MCF 10A (cell line): ENCODE results near the gene KLHL17. TPM values are rescaled to one million over a fixed set of nuclear protein-coding genes. Genes with fewer than 3 reads are reported as not detected.

ENCODE experiments used
- BruUV-seq: library from RNA; stranded (reverse); fragments of 400-500 nt; replicated peaks from 2 replicates; lab custom pipeline; 2021; lab: Mats Ljungman, UMichigan
- CTCF ChIA-PET: fragments of 300-600 bp; sonication (Branson Sonifier 250); formaldehyde crosslinking; extraction: SDS; loops from one replicate; lab custom pipeline; 2021; ENCODE audit warnings: antibody characterized with exemption, inconsistent platforms; lab: Yijun Ruan, JAX
- POLR2A ChIA-PET: fragments of 300-600, 350-650 bp; sonication (Branson Sonifier 250); formaldehyde crosslinking; extraction: SDS; loops from one replicate; lab custom pipeline; 2020; ENCODE audit warnings: antibody characterized with exemption, inconsistent platforms; lab: Yijun Ruan, JAX
- DNase-seq: peaks from one replicate; pipeline ENCODE4 v3.0.0-alpha.2; 2018; ENCODE audit not compliant: unreplicated experiment
- H3K27ac Mint-ChIP-seq: one replicate; pipeline ENCODE4 v1.8.0; 2022; ENCODE audit warnings: mild to moderate bottlenecking, low read depth, mixed read lengths; ENCODE audit not compliant: unreplicated experiment
- H3K27me3 Mint-ChIP-seq: one replicate; pipeline ENCODE4 v1.8.0; 2022; ENCODE audit warnings: mixed read lengths; ENCODE audit not compliant: insufficient read depth, unreplicated experiment
- H3K36me3 Mint-ChIP-seq: one replicate; pipeline ENCODE4 v1.8.0; 2022; ENCODE audit warnings: mild to moderate bottlenecking, moderate library complexity, mixed read lengths; ENCODE audit not compliant: insufficient read depth, unreplicated experiment
- H3K4me1 Mint-ChIP-seq: one replicate; pipeline ENCODE4 v1.8.0; 2022; ENCODE audit warnings: mixed read lengths; ENCODE audit not compliant: insufficient read depth, unreplicated experiment
- H3K4me3 Mint-ChIP-seq: one replicate; pipeline ENCODE4 v1.8.0; 2022; ENCODE audit warnings: mild to moderate bottlenecking, moderate library complexity, mixed read lengths; ENCODE audit not compliant: unreplicated experiment
- H3K9me3 Mint-ChIP-seq: one replicate; pipeline ENCODE4 v1.8.0; 2022; ENCODE audit warnings: mixed read lengths; ENCODE audit not compliant: unreplicated experiment
- intact Hi-C: fragments of 100-400 bp; cut with micrococcal nuclease; formaldehyde crosslinking; loops from 2 replicates; pipeline ENCODE4 v1.14.1; 2022
- total RNA-seq: library from RNA; stranded (reverse); gene quantifications from 2 replicates; pipeline ENCODE4 v1.2.3, GENCODE V29; 2022
- TF ChIP-seq, protein P1 (sequence below): fragments of 200-600 bp; IDR thresholded peaks from one replicate; pipeline ENCODE4 v1.8.0; 2022; ENCODE audit warnings: antibody characterized with exemption, mild to moderate bottlenecking; ENCODE audit not compliant: unreplicated experiment

The KLHL17 gene
- total RNA-seq, 1 experiment from 2014 or later = 15.1 TPM

GRCh38 chr1:1013105-1013921, 52.9 kb downstream of the KLHL17 start, which contains the start of gene ISG15:
Gene ISG15, plus strand, starts transcription at chr1:1013497. Its CDS starts 77 bp downstream, at chr1:1013574.
- CTCF ChIA-PET = interaction anchor here (0.6 to 7.3 kb wide), 4 partner anchors 11 to 55 kb away, joined by 3 to 65 read pairs (median 12); no protein-coding TSS in a partner anchor
- Mint-ChIP-seq H3K9me3 (no peaks in the 10 kb centered on the region), H3K27ac (peak within 1 kb of the TSS; percentile 94), H3K36me3 (peaks cover 16% of the 10 kb centered on the region), H3K4me3 (peak within 1 kb of the TSS; percentile 91), H3K27me3 (no peaks in the 10 kb centered on the region), H3K4me1 (peaks cover 9% of the 10 kb centered on the region)
- POLR2A ChIA-PET = interaction anchor here (0.8 to 1.5 kb wide), 12 partner anchors 8 to 394 kb away, joined by 3 to 6 read pairs (median 4); partner anchors contain the start of genes HES4, MRPL20 and NOC2L
- TF ChIP-seq, protein P1, sequence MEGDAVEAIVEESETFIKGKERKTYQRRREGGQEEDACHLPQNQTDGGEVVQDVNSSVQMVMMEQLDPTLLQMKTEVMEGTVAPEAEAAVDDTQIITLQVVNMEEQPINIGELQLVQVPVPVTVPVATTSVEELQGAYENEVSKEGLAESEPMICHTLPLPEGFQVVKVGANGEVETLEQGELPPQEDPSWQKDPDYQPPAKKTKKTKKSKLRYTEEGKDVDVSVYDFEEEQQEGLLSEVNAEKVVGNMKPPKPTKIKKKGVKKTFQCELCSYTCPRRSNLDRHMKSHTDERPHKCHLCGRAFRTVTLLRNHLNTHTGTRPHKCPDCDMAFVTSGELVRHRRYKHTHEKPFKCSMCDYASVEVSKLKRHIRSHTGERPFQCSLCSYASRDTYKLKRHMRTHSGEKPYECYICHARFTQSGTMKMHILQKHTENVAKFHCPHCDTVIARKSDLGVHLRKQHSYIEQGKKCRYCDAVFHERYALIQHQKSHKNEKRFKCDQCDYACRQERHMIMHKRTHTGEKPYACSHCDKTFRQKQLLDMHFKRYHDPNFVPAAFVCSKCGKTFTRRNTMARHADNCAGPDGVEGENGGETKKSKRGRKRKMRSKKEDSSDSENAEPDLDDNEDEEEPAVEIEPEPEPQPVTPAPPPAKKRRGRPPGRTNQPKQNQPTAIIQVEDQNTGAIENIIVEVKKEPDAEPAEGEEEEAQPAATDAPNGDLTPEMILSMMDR = no peak
- intact Hi-C loops = no loop called here
- no TSS peak for BruUV-seq
- peak; percentile 85 for DNase-seq

DNA sequence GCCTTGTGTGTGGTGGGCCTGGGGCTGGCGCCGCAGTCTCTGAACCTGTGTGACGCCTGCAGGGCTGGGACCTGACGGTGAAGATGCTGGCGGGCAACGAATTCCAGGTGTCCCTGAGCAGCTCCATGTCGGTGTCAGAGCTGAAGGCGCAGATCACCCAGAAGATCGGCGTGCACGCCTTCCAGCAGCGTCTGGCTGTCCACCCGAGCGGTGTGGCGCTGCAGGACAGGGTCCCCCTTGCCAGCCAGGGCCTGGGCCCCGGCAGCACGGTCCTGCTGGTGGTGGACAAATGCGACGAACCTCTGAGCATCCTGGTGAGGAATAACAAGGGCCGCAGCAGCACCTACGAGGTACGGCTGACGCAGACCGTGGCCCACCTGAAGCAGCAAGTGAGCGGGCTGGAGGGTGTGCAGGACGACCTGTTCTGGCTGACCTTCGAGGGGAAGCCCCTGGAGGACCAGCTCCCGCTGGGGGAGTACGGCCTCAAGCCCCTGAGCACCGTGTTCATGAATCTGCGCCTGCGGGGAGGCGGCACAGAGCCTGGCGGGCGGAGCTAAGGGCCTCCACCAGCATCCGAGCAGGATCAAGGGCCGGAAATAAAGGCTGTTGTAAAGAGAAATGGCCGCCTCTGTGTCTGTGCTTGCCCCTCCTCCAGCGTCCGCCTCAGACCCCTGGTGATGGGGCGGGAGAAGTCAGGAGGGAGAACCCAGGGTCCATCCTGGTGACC, 53.7 kb downstream of the KLHL17 start:
- Mint-ChIP-seq H3K36me3 (peaks cover 16% of the 10 kb centered on the region), H3K4me3 (peak overlapping the region; percentile 91), H3K9me3 (no peaks in the 10 kb centered on the region), H3K4me1 (peaks cover 9% of the 10 kb centered on the region), H3K27me3 (no peaks in the 10 kb centered on the region), H3K27ac (peak overlapping the region; percentile 94)
- TF ChIP-seq, protein P1 = no peak
- DNase-seq = no peak
- ChIA-PET CTCF (interaction anchor here (0.6 to 7.3 kb wide), 7 partner anchors 8 to 100 kb away, joined by 3 to 65 read pairs (median 4); no protein-coding TSS in a partner anchor), POLR2A (interaction anchor here (0.8 to 1.5 kb wide), 11 partner anchors 8 to 217 kb away, joined by 3 to 6 read pairs (median 4); partner anchors contain the start of genes HES4 and NOC2L)
- intact Hi-C loops = no loop called here
- TSS peak; percentile 76 for BruUV-seq

DNA sequence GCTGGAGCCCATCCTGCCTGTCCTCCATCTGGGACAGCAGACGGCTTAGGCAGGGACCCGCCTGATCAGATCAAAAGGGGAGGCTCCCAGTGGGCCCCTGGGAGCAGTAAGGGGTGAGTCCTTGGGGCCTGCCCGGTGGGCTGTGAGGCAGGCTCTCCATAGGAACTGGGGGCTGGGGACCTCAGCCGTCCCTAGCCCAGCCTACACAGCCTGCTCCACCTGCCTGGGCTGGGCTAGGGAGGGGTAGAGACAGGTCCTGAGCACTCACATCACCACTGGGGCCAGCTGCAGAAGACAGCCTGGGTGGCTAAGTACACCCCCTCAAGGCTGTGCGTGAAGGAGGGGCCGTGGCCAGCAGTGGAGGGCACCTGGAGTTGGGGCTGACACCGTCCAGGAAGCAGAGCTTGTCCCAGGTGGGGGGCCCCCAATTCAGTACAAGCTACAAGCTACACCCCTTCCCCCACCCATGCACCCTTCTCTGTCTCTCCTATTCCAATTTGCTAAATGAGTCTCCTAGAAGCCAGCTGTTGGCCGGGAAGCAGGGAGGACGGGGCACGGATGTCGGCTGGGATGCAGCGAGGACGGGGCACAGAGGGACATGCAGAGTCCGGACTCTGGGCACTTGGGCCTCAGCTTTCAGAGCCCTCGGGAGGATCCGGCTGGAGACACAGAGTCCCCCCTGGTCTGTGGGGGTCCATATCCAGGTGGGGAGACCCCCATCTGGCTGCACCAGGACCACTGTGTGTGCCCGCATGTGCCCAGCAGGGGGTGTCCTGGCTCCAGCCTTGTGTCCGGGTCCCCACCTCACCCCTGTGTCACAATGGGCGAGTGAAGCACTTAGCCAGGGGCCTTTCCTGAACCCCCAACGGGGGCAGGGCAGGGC, 54.7 kb downstream of the KLHL17 start:
- H3K27ac Mint-ChIP-seq = no peak overlapping the region
- TF ChIP-seq, protein P1 = peak; percentile 35
- H3K4me3 Mint-ChIP-seq = no peak overlapping the region
- no peaks in the 10 kb centered on the region for H3K9me3 Mint-ChIP-seq
- BruUV-seq = no TSS peak
- ChIA-PET POLR2A (interaction anchor here (1.1 kb wide), 1 partner anchor 49 kb away, joined by 3 read pairs; no protein-coding TSS in a partner anchor), CTCF (interaction anchor here (0.6 to 7.3 kb wide), 7 partner anchors 9 to 114 kb away, joined by 3 to 65 read pairs (median 4); no protein-coding TSS in a partner anchor)
- peaks cover 16% of the 10 kb centered on the region for H3K36me3 Mint-ChIP-seq
- peaks cover 9% of the 10 kb centered on the region for H3K4me1 Mint-ChIP-seq
- DNase-seq = peak; percentile 48
- no peaks in the 10 kb centered on the region for H3K27me3 Mint-ChIP-seq
- intact Hi-C loops = no loop called here

Other genes starting within 250 kb of the KLHL17 start
- not detected in 2 replicates for gene SAMD11, start 36.7 kb upstream of the KLHL17 start, total RNA-seq
- 117 and 136 TPM in 2 replicates for gene NOC2L, start 1.3 kb upstream of the KLHL17 start, total RNA-seq
- 7.9 and 11.1 TPM in 2 replicates for gene PLEKHN1, start 5.9 kb downstream of the KLHL17 start, total RNA-seq
- not detected in 2 replicates for gene PERM1, start 21.5 kb downstream of the KLHL17 start, total RNA-seq
- gene HES4, start 39.5 kb downstream of the KLHL17 start, total RNA-seq = 42.1 and 42.6 TPM in 2 replicates
- 7.4 and 8.8 TPM in 2 replicates for gene ISG15, start 52.9 kb downstream of the KLHL17 start, total RNA-seq
- gene AGRN, start 59.5 kb downstream of the KLHL17 start, total RNA-seq = 286 and 303 TPM in 2 replicates
- 0.30 and 0.37 TPM in 2 replicates for gene RNF223, start 113.7 kb downstream of the KLHL17 start, total RNA-seq
- 15.7 and 18.6 TPM in 2 replicates for gene C1orf159, start 155.5 kb downstream of the KLHL17 start, total RNA-seq
- not detected in 2 replicates for gene TTLL10, start 213.3 kb downstream of the KLHL17 start, total RNA-seq
- gene TNFRSF18, start 246.0 kb downstream of the KLHL17 start, total RNA-seq = not detected in 2 replicates